HG03439 (cell line): ENCODE measurements around the gene TAS2R41.
"Not testable (repeated sequence)": the region's sequence is repeated elsewhere in the genome, so short reads cannot be mapped to it uniquely, and the experiment has no call there.

Experiments
- ATAC-seq: cut with Tn5 transposase; IDR thresholded peaks from one replicate; pipeline ENCODE4 v1.9.1; 2021; ENCODE audit warnings: mild to moderate bottlenecking, moderate library complexity; ENCODE audit not compliant: unreplicated experiment

Gene TAS2R41

DNA sequence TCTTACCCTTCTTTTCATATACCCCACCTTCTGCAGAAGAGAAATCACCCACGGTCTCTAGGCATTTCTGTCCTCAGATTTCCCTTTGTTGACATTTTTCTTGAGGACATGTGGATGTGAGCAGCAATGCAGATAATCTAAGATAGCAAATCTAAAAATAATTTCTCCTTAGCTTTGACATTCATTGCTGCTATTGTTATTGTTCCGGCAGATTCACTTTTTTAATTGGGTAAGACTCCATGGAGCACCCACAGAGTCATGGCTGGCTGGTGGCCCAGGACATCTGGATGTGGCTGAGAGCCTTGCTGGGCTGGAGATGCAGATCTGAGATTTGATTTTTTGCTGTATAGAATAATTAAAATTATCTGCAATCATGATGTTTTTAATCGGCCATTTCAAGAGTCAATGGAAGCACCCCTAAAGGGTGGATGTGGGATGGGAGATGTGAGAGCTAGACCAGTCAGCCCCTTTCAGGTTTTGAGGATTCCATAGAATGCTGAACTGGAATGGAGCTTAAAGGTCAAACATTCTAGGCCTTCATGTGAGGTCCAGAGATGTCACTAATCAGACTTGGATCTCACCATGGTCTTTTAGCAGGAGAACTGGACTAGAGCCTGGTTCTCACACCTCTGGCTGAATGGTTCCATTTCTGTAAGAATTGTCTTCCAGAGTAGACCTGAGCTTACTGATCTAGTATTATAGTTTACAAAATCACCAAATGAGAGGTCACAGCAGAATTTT lies 37.5 kb downstream of the TAS2R41 start:
- ATAC-seq: no peak

DNA sequence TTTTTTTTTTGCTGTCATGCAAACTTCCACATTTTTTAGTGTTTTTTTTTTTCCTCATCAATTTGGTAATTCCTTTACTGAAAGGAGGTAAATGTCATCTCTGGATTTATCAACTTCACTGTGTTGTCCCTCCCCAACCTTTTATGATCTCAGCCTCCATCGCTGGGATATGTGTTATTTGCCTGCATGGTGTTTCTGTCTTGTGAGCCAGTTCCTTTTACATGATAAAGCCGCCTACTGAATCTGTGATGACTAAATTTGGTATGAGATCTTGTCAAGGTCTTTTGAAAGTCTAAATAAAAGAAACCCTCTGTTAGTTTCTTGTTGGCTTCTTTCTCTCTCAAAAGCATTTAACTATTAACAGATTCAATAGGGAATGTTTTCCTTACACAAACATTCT lies 39.3 kb downstream of the TAS2R41 start:
- no peak for ATAC-seq

DNA sequence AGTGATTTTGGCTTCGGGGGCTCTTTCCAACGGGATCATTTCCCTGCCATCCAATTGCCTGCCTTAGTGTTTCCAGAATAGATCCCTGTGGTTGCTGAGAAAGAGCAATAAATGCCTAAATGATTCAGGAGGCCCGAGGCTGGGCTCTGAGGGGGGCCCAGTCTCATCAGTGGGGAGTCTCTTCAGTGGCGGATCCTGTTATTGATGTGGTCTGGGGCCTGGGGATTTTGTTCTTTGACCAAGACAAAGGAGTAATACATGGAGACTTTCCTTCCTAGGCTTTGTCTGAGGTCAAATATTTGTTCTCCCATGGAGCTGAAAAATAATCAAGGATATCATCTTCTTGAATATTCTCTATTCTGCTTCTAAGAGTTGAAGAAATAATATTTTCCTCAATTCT lies 40.8 kb downstream of the TAS2R41 start:
- no peak for ATAC-seq

DNA sequence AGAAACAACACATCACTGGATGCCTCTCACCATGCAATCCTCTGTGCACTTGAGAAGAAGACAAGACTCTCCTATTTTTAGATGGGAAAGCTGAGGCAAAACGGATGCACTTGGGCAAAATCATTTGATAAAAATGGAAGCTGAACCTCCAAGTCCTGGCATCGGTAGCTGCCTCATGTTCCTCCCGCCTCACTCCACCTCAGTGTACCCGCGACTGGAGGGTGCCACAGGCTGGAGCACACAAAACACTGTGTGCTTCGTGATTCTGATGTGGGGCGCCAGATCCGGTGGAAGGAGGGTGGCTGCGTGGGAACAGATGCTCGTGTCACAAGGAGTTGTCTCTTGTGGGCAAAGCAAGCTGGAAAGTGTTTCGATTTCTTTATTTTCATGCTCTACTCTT lies 41.3 kb downstream of the TAS2R41 start:
- ATAC-seq: no peak

DNA sequence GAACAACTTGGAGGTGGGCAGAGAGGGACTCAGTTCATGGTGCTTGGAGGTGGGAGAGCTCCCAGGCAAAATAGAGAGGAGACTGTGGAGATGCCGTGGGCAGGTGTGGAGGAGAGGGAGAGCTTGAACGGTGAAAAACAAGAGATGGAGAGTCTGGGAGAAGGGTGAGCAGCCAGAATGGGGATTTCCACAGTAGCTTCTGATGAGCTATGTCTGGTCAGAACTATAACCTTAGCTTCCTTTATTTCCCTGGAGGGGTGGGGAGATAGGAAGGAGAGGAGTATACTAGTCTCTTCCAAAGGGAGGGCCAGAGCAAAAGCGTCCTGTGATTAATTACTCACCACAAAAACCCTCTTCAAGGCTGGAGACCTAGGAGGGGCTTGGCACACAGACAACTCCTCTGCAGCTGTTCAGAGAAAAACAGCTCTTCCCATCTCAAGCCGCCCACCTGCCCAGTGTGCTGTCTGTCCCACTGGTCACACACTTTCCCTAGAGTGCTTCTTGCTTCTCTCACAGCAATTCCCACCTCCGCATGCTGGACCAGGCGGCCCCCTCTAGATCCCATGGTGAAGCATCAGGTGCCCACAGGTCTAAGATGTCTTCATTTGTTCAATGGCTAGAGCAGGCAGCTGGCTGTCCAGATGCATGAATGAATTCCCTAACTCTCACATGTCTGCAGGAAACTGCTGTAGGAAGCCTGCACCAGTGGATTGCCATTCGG lies 41.9 kb downstream of the TAS2R41 start:
- no peak for ATAC-seq

DNA sequence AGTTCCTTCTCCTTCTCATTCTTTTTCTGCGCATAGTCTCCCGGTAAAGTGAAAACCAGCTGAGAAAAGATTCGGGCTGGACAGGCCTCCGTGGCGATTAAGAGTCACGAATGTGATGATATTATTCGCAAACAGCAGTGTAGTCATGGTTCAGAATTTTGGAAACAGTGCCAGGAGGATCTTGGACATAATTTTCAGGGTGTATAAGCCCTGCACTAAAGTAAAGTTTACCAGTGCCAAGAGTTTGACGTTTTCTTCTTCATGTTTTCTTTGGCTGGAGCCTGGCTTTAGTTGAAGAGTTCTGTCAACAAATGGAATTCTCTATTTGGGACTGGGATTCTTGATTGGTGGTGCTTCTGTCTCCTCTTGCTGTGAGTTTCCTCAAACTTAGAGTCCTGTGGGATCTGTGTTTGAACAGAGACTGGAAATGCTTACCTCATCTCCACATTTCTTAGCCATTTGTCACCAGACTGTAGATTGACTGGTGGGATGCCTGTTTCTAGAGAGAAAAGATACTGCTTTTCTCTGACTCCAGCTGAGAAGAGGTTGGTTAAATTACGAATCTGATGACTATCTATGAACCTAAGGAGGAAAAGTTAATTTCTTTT lies 44.7 kb downstream of the TAS2R41 start:
- not testable (repeated sequence) for ATAC-seq
